Smooth muscle cell (in vitro differentiated cells): ENCODE measurements around the gene OTUB2. TPM values are rescaled to one million over a fixed set of nuclear protein-coding genes. Genes with fewer than 3 reads are reported as not detected.

Experiments
- DNase-seq: peaks from one replicate; lab custom pipeline; 2025; ENCODE audit not compliant: unreplicated experiment; lab: John Stamatoyannopoulos, UW
- H2AFZ ChIP-seq: fragments of 200-600 bp; sonication (generic); 2 replicates; pipeline ENCODE4 v1.6.0; 2016; ENCODE audit warnings: antibody characterized with exemption, low read depth, mild to moderate bottlenecking
- H3F3A ChIP-seq: fragments of 200-600 bp; sonication (generic); 2 replicates; pipeline ENCODE4 v1.6.0; 2017; ENCODE audit warnings: antibody characterized with exemption, low read depth
- H3K27ac ChIP-seq: fragments of 200-600 bp; sonication (generic); 2 replicates; pipeline ENCODE4 v1.5.1; 2016; ENCODE audit warnings: low read depth, mild to moderate bottlenecking
- H3K27me3 ChIP-seq: fragments of 200-600 bp; sonication (generic); 2 replicates; pipeline ENCODE4 v1.6.1; 2016; ENCODE audit warnings: low read depth, mild to moderate bottlenecking
- H3K36me3 ChIP-seq: fragments of 200-600 bp; sonication (generic); 2 replicates; pipeline ENCODE4 v1.5.1; 2016; ENCODE audit warnings: low read depth
- H3K4me1 ChIP-seq: fragments of 200-600 bp; sonication (generic); 2 replicates; pipeline ENCODE4 v1.5.1; 2016; ENCODE audit warnings: low read depth
- H3K4me2 ChIP-seq: fragments of 200-600 bp; sonication (generic); 2 replicates; pipeline ENCODE4 v1.6.0; 2016; ENCODE audit warnings: mild to moderate bottlenecking
- H3K4me3 ChIP-seq: fragments of 200-600 bp; sonication (generic); 2 replicates; pipeline ENCODE4 v1.5.1; 2016; ENCODE audit warnings: mild to moderate bottlenecking
- H3K79me2 ChIP-seq: fragments of 200-600 bp; sonication (generic); 2 replicates; pipeline ENCODE4 v1.6.0; 2016; ENCODE audit warnings: low read depth, mild to moderate bottlenecking
- H3K9ac ChIP-seq: fragments of 200-600 bp; sonication (generic); 2 replicates; pipeline ENCODE4 v1.6.0; 2016; ENCODE audit warnings: low read depth
- H3K9me3 ChIP-seq: fragments of 200-600 bp; sonication (generic); replicated peaks from 2 replicates; pipeline ENCODE4 v1.5.1; 2016; ENCODE audit warnings: low read depth
- H4K20me1 ChIP-seq: fragments of 200-600 bp; sonication (generic); 2 replicates; pipeline ENCODE4 v1.6.0; 2016; ENCODE audit warnings: low read depth
- WGBS: methylation state at CpG from one replicate; pipeline ENCODE4 v1.1.7; 2016; ENCODE audit warnings: low lambda C conversion rate; 5-methylcytosine and 5-hydroxymethylcytosine counted together
- polyA plus RNA-seq: library from polyadenylated mRNA; unstranded; fragments of >200 nt; fragmentation: Nextera tagmentation; extraction: Ambion mirVana; gene quantifications from 2 replicates; pipeline ENCODE4 v1.2.1, GENCODE V29; 2016
- total RNA-seq: library from RNA; depleted of rRNA; stranded (reverse); fragments of >200 nt; gene quantifications from 2 replicates; pipeline ENCODE4 v1.2.3, GENCODE V29; 2014
- TF ChIP-seq, protein P1 (sequence below): fragments of 200-600 bp; sonication (generic); IDR thresholded peaks from 2 replicates; pipeline ENCODE4 v1.5.1; 2017; ENCODE audit warnings: borderline replicate concordance, mild to moderate bottlenecking, antibody characterized with exemption; ENCODE audit not compliant: insufficient read depth, poor library complexity, severe bottlenecking

OTUB2 gene
- total and polyA plus RNA-seq, 2 experiments from 2014 or later: 4.0 to 5.1 TPM

DNA sequence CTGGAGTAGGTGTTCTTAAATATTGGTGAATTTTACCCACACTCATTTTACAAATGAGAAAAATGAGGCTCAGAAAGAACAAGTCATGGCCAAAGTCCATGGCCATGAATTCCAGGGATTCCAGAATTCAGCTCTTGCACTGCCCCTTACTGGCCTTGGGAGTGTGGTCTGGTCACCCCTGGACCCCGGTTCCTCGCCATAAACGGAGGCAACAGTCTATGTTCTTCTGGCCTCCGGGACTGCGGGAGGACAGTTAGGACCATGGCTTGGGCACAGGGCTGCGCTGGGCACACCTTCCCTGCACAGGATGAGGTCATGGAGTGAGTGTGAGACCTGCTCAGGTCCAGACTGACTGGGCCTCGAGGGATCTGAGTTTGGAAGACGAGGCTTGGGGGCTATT, 22.1 kb upstream of the OTUB2 start:
- TF ChIP-seq, protein P1, sequence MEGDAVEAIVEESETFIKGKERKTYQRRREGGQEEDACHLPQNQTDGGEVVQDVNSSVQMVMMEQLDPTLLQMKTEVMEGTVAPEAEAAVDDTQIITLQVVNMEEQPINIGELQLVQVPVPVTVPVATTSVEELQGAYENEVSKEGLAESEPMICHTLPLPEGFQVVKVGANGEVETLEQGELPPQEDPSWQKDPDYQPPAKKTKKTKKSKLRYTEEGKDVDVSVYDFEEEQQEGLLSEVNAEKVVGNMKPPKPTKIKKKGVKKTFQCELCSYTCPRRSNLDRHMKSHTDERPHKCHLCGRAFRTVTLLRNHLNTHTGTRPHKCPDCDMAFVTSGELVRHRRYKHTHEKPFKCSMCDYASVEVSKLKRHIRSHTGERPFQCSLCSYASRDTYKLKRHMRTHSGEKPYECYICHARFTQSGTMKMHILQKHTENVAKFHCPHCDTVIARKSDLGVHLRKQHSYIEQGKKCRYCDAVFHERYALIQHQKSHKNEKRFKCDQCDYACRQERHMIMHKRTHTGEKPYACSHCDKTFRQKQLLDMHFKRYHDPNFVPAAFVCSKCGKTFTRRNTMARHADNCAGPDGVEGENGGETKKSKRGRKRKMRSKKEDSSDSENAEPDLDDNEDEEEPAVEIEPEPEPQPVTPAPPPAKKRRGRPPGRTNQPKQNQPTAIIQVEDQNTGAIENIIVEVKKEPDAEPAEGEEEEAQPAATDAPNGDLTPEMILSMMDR: no peak
- no peak overlapping the region for H3K4me3 ChIP-seq
- H3K27me3 ChIP-seq: peaks cover 4% of the 10 kb centered on the region
- H3K79me2 ChIP-seq: no peaks in the 10 kb centered on the region
- no peaks in the 10 kb centered on the region for H3K36me3 ChIP-seq
- H2AFZ ChIP-seq: no peak overlapping the region
- H4K20me1 ChIP-seq: no peaks in the 10 kb centered on the region
- WGBS: 88% methylated on average over 8 of the region's 8 CpGs
- no peak overlapping the region for H3K4me2 ChIP-seq
- H3K4me1 ChIP-seq: no peaks in the 10 kb centered on the region
- H3K9ac ChIP-seq: no peak overlapping the region
- H3K9me3 ChIP-seq: no peaks in the 10 kb centered on the region
- DNase-seq: no peak
- H3K27ac ChIP-seq: no peak overlapping the region
- no peaks in the 10 kb centered on the region for H3F3A ChIP-seq

DNA sequence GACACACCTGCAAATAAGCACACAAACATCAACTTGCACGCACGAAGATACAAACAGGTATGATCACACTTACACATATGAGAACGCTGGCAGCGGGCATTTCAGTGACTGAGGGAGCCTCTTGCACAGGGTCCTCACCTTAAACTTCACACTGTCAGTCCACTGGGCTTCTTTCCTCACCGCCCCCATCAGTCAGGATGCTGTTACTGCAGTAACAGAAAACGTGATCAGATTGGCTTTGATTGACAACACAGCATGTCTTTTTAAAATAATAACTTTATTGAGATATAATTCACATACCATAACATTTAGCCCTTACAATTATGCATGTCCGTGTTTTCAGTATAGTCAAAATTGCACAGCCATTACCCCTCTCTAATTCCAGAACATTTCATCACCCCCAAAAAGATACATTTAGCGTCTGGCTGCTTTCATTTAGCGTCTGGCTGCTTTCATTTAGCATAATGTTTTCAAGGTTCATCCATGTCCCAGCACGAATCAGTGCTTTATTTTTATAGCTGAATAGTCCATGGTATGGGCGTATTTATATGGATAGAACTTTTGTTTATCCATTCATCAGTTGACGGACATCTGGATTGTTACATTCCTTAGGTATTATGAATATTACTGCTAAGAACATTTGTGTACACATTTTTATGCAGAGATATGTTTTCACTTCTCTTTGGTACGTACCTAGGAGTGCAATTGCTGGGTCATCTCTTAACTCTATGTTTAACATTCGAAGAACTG, 20.6 kb upstream of the OTUB2 start:
- Histone ChIP-seq H3K9me3 (no peaks in the 10 kb centered on the region), H3F3A (no peaks in the 10 kb centered on the region), H4K20me1 (no peaks in the 10 kb centered on the region), H3K4me2 (no peak overlapping the region), H3K79me2 (no peaks in the 10 kb centered on the region), H3K9ac (no peak overlapping the region), H3K4me1 (no peaks in the 10 kb centered on the region), H2AFZ (no peak overlapping the region), H3K27me3 (peaks cover 4% of the 10 kb centered on the region), H3K27ac (no peak overlapping the region), H3K4me3 (no peak overlapping the region), H3K36me3 (no peaks in the 10 kb centered on the region)
- DNase-seq: no peak
- 54% methylated on average over 14 of the region's 14 CpGs for WGBS
- TF ChIP-seq, protein P1: peak; percentile 27

DNA sequence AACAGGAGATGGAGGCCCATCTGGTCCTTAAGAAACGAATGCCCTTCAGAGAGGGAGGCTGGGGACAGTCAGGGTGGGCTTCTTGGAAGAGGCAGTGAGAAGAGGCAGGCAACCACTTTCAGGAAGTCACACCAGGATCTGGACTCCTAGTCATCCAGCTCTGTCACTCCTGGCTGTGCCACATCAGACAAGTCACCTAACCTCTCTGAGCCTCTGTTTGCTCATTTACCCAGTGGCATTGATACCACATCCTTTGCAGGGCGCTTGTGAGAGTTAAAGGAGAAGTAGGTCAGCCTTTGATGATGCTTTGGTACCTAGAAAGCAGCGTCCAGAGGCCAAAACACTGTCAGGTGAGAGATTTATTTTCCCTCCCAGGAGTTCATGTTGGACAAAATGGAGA, 17.9 kb upstream of the OTUB2 start:
- no peaks in the 10 kb centered on the region for H3K36me3 ChIP-seq
- no peaks in the 10 kb centered on the region for H3K27me3 ChIP-seq
- no peaks in the 10 kb centered on the region for H3K79me2 ChIP-seq
- no peak overlapping the region for H2AFZ ChIP-seq
- DNase-seq: no peak
- TF ChIP-seq, protein P1: no peak
- H3K27ac ChIP-seq: no peak overlapping the region
- H3K9me3 ChIP-seq: no peaks in the 10 kb centered on the region
- H3K4me1 ChIP-seq: no peaks in the 10 kb centered on the region
- H3K4me3 ChIP-seq: no peak overlapping the region
- WGBS: 78% methylated on average over 3 of the region's 3 CpGs
- no peaks in the 10 kb centered on the region for H4K20me1 ChIP-seq
- no peaks in the 10 kb centered on the region for H3F3A ChIP-seq
- H3K9ac ChIP-seq: no peak overlapping the region
- H3K4me2 ChIP-seq: no peak overlapping the region

DNA sequence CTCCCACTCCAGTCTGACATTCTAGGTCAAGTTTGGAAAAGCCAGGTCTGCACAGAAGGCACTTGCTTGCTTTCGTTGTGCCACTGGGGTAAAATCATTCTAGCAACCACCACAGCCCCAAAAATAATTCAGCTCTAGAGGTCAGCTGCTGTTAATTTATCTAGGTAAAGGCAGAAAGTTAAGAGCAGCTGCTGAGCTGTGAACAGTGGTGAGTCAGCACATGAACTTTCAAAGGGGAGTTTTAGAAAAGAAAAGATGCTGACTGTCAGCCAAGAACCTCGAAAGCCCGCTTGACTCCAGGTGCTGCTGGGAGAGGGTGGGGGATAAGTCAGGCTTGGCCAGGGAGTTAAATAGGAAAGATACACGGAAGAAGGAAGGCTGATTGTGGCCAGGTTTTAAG, 16.4 kb upstream of the OTUB2 start:
- Histone ChIP-seq H3K27ac (no peak overlapping the region), H3K79me2 (no peaks in the 10 kb centered on the region), H3K4me1 (no peaks in the 10 kb centered on the region), H3F3A (no peaks in the 10 kb centered on the region), H3K36me3 (no peaks in the 10 kb centered on the region), H3K4me3 (no peak overlapping the region), H3K9ac (no peak overlapping the region), H4K20me1 (no peaks in the 10 kb centered on the region), H2AFZ (no peak overlapping the region), H3K9me3 (no peaks in the 10 kb centered on the region), H3K27me3 (no peaks in the 10 kb centered on the region), H3K4me2 (no peak overlapping the region)
- TF ChIP-seq, protein P1: no peak
- 58% methylated on average over 4 of the region's 4 CpGs for WGBS
- DNase-seq: no peak
